Tibial artery (tissue), 4 donors: ENCODE measurements around the gene DPP3.

ENCODE experiments used
- DNase-seq, 2 donors: peaks; one replicate each; pipeline ENCODE4 v3.0.0-alpha.2; 2019
- H3K27ac ChIP-seq, 2 donors: fragments of 200-600 bp; sonication (generic) in 1 of 2; 1 replicate in 1 of 2; 2 replicates in 1 of 2; pipeline ENCODE4 v1.5.1; 2018 to 2019; ENCODE audit warnings: mild to moderate bottlenecking in 1 of 2
- H3K27me3 ChIP-seq, 2 donors: fragments of 200-600 bp; sonication (generic) in 1 of 2; one replicate each; pipeline versions ENCODE4 v1.5.1 to v1.6.0; 2016 to 2019
- H3K36me3 ChIP-seq, 3 donors: fragments of 200-600 bp; sonication (generic) in 2 of 3; one replicate each; pipeline ENCODE4 v1.5.1; 2016 to 2019; ENCODE audit warnings: mild to moderate bottlenecking in 2 of 3
- H3K4me1 ChIP-seq, 4 donors: fragments of 200-600 bp; sonication (generic) in 2 of 4; 1 replicate in 3 of 4; 2 replicates in 1 of 4; pipeline ENCODE4 v1.5.1; 2016 to 2019
- H3K4me3 ChIP-seq, 2 donors: fragments of 200-600 bp; sonication (generic) in 1 of 2; 1 replicate in 1 of 2; 2 replicates in 1 of 2; pipeline ENCODE4 v1.5.1; 2018 to 2019; ENCODE audit warnings: mild to moderate bottlenecking in 2 of 2
- H3K9me3 ChIP-seq, 3 donors: fragments of 200-600 bp; sonication (generic) in 1 of 3; one replicate each; pipeline ENCODE4 v1.5.1; 2016 to 2019
- intact Hi-C: fragments of 100-400 bp; cut with DNase I; formaldehyde crosslinking; loops from one replicate; pipeline ENCODE4 v1.15.0; 2023; ENCODE audit warnings: low total_unique reads
- TF ChIP-seq, protein P1 (sequence below), 2 experiments: fragments of 200-600 bp in 1 of 2; fragments of 450-650 bp in 1 of 2; IDR thresholded peaks; one replicate each; pipeline ENCODE4 v1.5.1; 2017 to 2019; ENCODE audit warnings: antibody characterized with exemption in 2 of 2, mild to moderate bottlenecking in 1 of 2, moderate library complexity in 1 of 2

Gene DPP3

DNA sequence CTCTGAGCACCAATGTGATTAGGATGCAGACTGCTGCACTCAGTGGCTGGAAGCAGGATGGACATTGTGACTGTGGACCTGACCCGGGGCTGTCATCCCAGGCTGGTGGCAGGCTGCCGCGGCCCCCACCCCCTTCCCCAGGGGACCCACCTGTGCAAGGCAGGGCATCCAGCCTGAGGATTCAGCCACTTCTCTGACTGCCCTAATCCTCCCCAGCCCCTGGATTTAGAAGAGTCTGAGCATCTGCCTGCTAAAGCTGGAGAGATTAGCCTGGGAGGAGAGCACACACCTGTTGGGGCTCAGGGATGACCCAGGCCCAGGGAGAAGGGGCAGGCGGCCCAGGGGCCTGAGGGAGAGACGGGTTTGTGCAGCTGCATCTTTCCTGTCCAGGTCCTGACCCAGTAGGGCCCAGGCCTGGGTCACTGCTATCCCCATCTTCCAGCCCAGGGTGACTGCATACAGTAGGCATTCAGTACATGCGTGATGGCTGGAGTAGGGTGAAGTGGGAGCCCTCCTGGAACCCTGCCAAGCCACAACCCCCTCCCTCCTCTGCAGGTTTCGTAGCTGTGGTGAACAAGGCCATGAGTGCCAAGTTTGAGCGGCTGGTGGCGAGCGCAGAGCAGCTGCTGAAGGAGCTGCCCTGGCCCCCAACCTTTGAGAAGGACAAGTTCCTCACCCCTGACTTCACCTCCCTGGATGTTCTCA is 12.1 kb downstream of the DPP3 start:
- Histone ChIP-seq H3K4me1 (no peaks in the 10 kb centered on the region), H3K36me3 (peaks cover 19 to 90% (median 66%) of the 10 kb centered on the region in 3 donors), H3K27ac (no peak overlapping the region), H3K4me3 (no peak overlapping the region), H3K9me3 (no peaks in the 10 kb centered on the region), H3K27me3 (no peaks in the 10 kb centered on the region)
- DNase-seq, result no peak
- TF ChIP-seq, protein P1, sequence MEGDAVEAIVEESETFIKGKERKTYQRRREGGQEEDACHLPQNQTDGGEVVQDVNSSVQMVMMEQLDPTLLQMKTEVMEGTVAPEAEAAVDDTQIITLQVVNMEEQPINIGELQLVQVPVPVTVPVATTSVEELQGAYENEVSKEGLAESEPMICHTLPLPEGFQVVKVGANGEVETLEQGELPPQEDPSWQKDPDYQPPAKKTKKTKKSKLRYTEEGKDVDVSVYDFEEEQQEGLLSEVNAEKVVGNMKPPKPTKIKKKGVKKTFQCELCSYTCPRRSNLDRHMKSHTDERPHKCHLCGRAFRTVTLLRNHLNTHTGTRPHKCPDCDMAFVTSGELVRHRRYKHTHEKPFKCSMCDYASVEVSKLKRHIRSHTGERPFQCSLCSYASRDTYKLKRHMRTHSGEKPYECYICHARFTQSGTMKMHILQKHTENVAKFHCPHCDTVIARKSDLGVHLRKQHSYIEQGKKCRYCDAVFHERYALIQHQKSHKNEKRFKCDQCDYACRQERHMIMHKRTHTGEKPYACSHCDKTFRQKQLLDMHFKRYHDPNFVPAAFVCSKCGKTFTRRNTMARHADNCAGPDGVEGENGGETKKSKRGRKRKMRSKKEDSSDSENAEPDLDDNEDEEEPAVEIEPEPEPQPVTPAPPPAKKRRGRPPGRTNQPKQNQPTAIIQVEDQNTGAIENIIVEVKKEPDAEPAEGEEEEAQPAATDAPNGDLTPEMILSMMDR (IDR thresholded peaks at IDR 0.05), result no peak
- intact Hi-C loops, result no loop called here

DNA sequence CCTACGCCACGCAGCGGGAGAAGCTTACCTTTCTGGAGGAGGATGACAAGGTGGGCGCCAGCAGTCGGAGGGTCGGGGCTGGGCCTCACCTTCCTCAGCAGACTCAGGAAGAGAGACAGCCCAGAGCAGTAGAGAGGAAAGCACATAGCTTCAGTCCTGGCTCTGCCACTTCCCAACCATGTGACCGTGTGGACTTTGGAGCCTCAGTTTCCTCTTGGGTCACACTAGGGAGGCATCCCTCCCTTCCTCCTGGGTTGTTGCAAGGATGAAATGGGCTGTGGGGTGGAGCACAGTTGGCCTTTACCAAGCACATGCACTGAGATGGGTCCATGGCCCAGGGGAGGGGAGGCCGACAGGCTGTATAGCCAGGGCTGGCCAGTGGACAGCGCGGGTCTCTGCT is 12.9 kb downstream of the DPP3 start:
- Histone ChIP-seq H3K4me3 (no peak overlapping the region), H3K27me3 (no peaks in the 10 kb centered on the region), H3K4me1 (no peaks in the 10 kb centered on the region), H3K36me3 (peaks cover 19 to 90% (median 70%) of the 10 kb centered on the region in 3 donors), H3K27ac (no peak overlapping the region), H3K9me3 (no peaks in the 10 kb centered on the region)
- TF ChIP-seq, protein P1 (IDR thresholded peaks at IDR 0.05), result no peak
- intact Hi-C loops, result no loop called here
- DNase-seq, result no peak

- no peak overlapping the region for H3K27ac ChIP-seq
- TF ChIP-seq, protein P1 (IDR thresholded peaks at IDR 0.05), result no peak
- H3K9me3 ChIP-seq, result no peaks in the 10 kb centered on the region
- H3K36me3 ChIP-seq, result peaks cover 19 to 90% (median 75%) of the 10 kb centered on the region in 3 donors
- no peaks in the 10 kb centered on the region for H3K4me1 ChIP-seq
- intact Hi-C loops, result no loop called here
- no peak for DNase-seq
- no peaks in the 10 kb centered on the region for H3K27me3 ChIP-seq
- H3K4me3 ChIP-seq, result no peak overlapping the region
Measured at GRCh38 chr11:66494458-66494857, 14.2 kb downstream of the DPP3 start.

DNA sequence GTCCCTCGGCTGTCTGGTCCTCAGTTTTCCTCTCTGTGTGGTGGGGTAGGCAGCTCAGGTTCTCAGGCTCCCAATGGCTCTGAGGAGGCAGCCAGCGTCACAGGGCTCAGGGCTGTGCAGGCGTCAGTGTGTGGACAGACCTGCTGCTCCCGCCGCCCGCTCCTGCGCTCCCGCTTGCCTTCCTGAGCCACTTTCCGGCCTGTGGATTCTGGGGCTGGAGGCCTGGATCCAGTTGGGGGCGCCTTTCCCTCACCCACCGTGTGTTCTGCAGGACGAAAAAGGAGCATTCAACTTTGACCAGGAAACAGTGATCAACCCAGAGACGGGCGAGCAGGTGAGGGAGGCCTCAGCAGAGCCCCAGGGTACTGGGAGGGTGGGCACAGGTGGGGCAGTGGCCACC is 14.7 kb downstream of the DPP3 start:
- Histone ChIP-seq H3K9me3 (no peaks in the 10 kb centered on the region), H3K4me1 (no peaks in the 10 kb centered on the region), H3K36me3 (peaks cover 19 to 91% (median 75%) of the 10 kb centered on the region in 3 donors), H3K4me3 (no peak overlapping the region), H3K27ac (no peak overlapping the region), H3K27me3 (no peaks in the 10 kb centered on the region)
- DNase-seq, result no peak
- TF ChIP-seq, protein P1 (IDR thresholded peaks at IDR 0.05), result no peak
- intact Hi-C loops, result no loop called here

GRCh38 chr11:66495401-66495854 is 15.2 kb downstream of the DPP3 start:
- TF ChIP-seq, protein P1 (IDR thresholded peaks at IDR 0.05), result no peak
- Histone ChIP-seq H3K27ac (no peak overlapping the region), H3K4me1 (no peaks in the 10 kb centered on the region), H3K9me3 (no peaks in the 10 kb centered on the region), H3K36me3 (peaks cover 19 to 96% (median 75%) of the 10 kb centered on the region in 3 donors), H3K27me3 (no peaks in the 10 kb centered on the region), H3K4me3 (no peak overlapping the region)
- DNase-seq, result no peak
- intact Hi-C loops, result no loop called here
